ENCODE measurements around the gene ZSCAN23. TPM values are rescaled to one million over a fixed set of nuclear protein-coding genes. Genes with fewer than 3 reads are reported as not detected.
A peak's percentile ranks its signal among the peaks of the same experiment; 100 is the strongest.
"Not testable (repeated sequence)": the region's sequence is repeated elsewhere in the genome, so short reads cannot be mapped to it uniquely, and the experiment has no call there.

The ZSCAN23 gene
- polyA plus RNA-seq, 1 of the 3 experiments (the other 2 are of a cell fraction), result 2.1 TPM

DNA sequence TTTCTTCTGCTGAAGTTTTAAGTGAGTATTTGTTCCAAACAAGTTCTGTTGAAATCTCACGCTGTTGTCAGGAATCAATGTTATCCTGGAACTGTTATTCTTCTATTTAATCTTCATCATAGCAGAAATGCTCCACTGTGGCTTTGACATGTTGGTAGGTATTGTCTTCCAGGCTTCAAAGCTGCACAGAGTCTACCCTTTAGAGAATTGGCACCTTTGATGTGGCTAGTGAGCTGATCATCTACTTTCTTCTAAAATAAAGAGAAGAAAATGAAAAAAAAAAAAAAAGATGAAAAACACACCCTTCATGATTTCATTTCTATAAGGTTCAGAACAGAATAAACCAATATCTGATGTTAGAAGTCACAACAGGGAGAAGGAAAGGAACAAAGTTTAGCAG is 5.8 kb upstream of the ZSCAN23 start:
- no peaks in the 10 kb centered on the region for H4K20me1 ChIP-seq (ENCODE audit: insufficient read depth)
- no peaks in the 10 kb centered on the region for H3F3A ChIP-seq (replicated peaks; ENCODE audit: insufficient read depth)
- no peaks in the 10 kb centered on the region for H3K79me2 ChIP-seq (ENCODE audit: insufficient read depth)
- H2AFZ ChIP-seq (ENCODE audit: low read depth), result no peak overlapping the region
- no peak overlapping the region for H3K27ac ChIP-seq (ENCODE audit: low read depth in 2 of 2, low read length in 1 of 2)
- WGBS (ENCODE audit: low lambda C conversion rate), result 94% methylated on average over 1 of the region's 1 CpG
- no peak for DNase-seq
- no peak overlapping the region for H3K4me3 ChIP-seq (ENCODE audit: low read depth in 2 of 2, low read length in 1 of 2)
- H3K9me3 ChIP-seq, result no peaks in the 10 kb centered on the region
- H3K27me3 ChIP-seq (ENCODE audit: insufficient read depth), result no peaks in the 10 kb centered on the region
- TF ChIP-seq, protein P1, sequence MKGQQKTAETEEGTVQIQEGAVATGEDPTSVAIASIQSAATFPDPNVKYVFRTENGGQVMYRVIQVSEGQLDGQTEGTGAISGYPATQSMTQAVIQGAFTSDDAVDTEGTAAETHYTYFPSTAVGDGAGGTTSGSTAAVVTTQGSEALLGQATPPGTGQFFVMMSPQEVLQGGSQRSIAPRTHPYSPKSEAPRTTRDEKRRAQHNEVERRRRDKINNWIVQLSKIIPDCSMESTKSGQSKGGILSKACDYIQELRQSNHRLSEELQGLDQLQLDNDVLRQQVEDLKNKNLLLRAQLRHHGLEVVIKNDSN (IDR thresholded peaks at IDR 0.05; ENCODE audit: borderline replicate concordance, low read depth), result no peak
- TF ChIP-seq TCF12 (IDR thresholded peaks at IDR 0.05) (no peak), FOXM1 (IDR thresholded peaks at IDR 0.05; ENCODE audit: low read depth) (no peak), MXI1 (IDR thresholded peaks at IDR 0.05; ENCODE audit: low read depth, low read length) (no peak), YY1 (IDR thresholded peaks at IDR 0.05; ENCODE audit: low read depth) (no peak), TEAD4 (IDR thresholded peaks at IDR 0.05; ENCODE audit: borderline replicate concordance, insufficient read depth) (no peak), RFX5 (IDR thresholded peaks at IDR 0.05; ENCODE audit: low read length) (no peak), RAD21 (IDR thresholded peaks at IDR 0.05; ENCODE audit: low read length) (no peak), NFIC (IDR thresholded peaks at IDR 0.05; ENCODE audit: borderline replicate concordance) (no peak), SIN3A (IDR thresholded peaks at IDR 0.05; ENCODE audit: borderline replicate concordance, low read depth, low read length) (no peak), RCOR1 (IDR thresholded peaks at IDR 0.05; ENCODE audit: low read length) (no peak), FOXJ3 (CRISPR knock-in tag; IDR thresholded peaks at IDR 0.05) (no peak), POLR2AphosphoS5 (IDR thresholded peaks at IDR 0.05; ENCODE audit: low read depth, low read length) (no peak), EZH2phosphoT487 (IDR thresholded peaks at IDR 0.05; ENCODE audit: borderline replicate concordance, low read depth) (no peak)
- TF ChIP-seq, protein P2, sequence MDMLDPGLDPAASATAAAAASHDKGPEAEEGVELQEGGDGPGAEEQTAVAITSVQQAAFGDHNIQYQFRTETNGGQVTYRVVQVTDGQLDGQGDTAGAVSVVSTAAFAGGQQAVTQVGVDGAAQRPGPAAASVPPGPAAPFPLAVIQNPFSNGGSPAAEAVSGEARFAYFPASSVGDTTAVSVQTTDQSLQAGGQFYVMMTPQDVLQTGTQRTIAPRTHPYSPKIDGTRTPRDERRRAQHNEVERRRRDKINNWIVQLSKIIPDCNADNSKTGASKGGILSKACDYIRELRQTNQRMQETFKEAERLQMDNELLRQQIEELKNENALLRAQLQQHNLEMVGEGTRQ (IDR thresholded peaks at IDR 0.05; ENCODE audit: borderline replicate concordance, low read depth, low read length), result no peak
- TF ChIP-seq, protein P3, sequence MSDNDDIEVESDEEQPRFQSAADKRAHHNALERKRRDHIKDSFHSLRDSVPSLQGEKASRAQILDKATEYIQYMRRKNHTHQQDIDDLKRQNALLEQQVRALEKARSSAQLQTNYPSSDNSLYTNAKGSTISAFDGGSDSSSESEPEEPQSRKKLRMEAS (IDR thresholded peaks at IDR 0.05; ENCODE audit: low read depth), result no peak
- POLR2A ChIA-PET, result no interaction called here
- H3K4me2 ChIP-seq, result no peak overlapping the region
- no peaks in the 10 kb centered on the region for H3K4me1 ChIP-seq (ENCODE audit: control insufficient read depth in 1 of 2, insufficient read depth in 2 of 2, low read depth in 1 of 2, low read length in 1 of 2)
- CTCF ChIA-PET, result interaction anchor here (1.1 kb wide), 1 partner anchor 1268 kb away, joined by 3 read pairs; no protein-coding TSS in a partner anchor
- no peaks in the 10 kb centered on the region for H3K36me3 ChIP-seq (replicated peaks in 1 of 2; ENCODE audit: control insufficient read depth in 1 of 2, insufficient read depth in 2 of 2, low read length in 1 of 2)
- H3K9me2 ChIP-seq, result no peaks in the 10 kb centered on the region
- no peak overlapping the region for H3K9ac ChIP-seq

DNA sequence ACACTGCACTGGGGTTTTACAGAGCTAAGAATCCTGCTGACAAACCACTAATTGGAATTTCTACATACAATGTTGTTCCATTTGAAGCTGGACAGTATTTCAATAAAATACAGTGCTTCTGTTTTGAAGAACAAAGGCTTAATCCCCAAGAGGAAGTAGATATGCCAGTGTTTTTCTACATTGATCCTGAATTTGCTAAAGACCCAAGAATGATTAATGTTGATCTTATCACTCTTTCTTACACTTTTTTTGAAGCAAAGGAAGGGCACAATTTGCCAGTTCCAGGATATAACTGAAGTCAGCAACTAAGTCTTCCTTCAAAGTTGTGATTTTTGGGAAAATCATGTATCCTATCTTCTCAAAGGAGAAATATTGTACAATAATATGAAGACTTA is 4.2 kb upstream of the ZSCAN23 start:
- H3F3A ChIP-seq (replicated peaks; ENCODE audit: insufficient read depth); H3K9ac ChIP-seq; H3K79me2 ChIP-seq (ENCODE audit: insufficient read depth); H3K27me3 ChIP-seq (ENCODE audit: insufficient read depth); H3K36me3 ChIP-seq (replicated peaks in 1 of 2; ENCODE audit: control insufficient read depth in 1 of 2, insufficient read depth in 2 of 2, low read length in 1 of 2); H4K20me1 ChIP-seq (ENCODE audit: insufficient read depth); H3K9me2 ChIP-seq; H3K4me1 ChIP-seq (ENCODE audit: control insufficient read depth in 1 of 2, insufficient read depth in 2 of 2, low read depth in 1 of 2, low read length in 1 of 2); DNase-seq; H3K9me3 ChIP-seq: not testable (repeated sequence)
- Histone ChIP-seq H2AFZ (ENCODE audit: low read depth) (peak overlapping the region; percentile 92), H3K4me3 (ENCODE audit: low read depth in 2 of 2, low read length in 1 of 2) (peak overlapping the region; percentile 69 to 70), H3K4me2 (peak overlapping the region; percentile 75), H3K27ac (ENCODE audit: low read depth in 2 of 2, low read length in 1 of 2) (peak overlapping the region in 1 of 2 experiments; percentile 82; a peak in 2 of 4 replicates)
- CTCF ChIA-PET, result interaction anchor here (1.4 kb wide), 1 partner anchor 14 kb away, joined by 3 read pairs; no protein-coding TSS in a partner anchor
- POLR2A ChIA-PET, result interaction anchor here (0.7 kb wide), 1 partner anchor 193 kb away, joined by 6 read pairs; no protein-coding TSS in a partner anchor

Measured in SK-N-SH (cell line).